Epithelial cell of proximal tubule (primary cell): ENCODE results near the gene AACS. TPM values are rescaled to one million over a fixed set of nuclear protein-coding genes. Genes with fewer than 3 reads are reported as not detected.
A peak's percentile ranks its signal among the peaks of the same experiment; 100 is the strongest.
"Not testable (repeated sequence)": the region's sequence is repeated elsewhere in the genome, so short reads cannot be mapped to it uniquely, and the experiment has no call there.

Experiments used
- DNase-seq: peaks from one replicate; pipeline ENCODE4 v3.0.0-alpha.2; 2011; ENCODE audit warnings: low read depth
- H3K4me3 ChIP-seq: 2 replicates; pipeline ENCODE4 v1.5.1; 2011; ENCODE audit warnings: low read depth, mild to moderate bottlenecking, low read length
- CTCF ChIP-seq: conservative IDR thresholded peaks from 2 replicates; pipeline ENCODE4 v1.5.1; 2012; ENCODE audit warnings: low read depth, mild to moderate bottlenecking, low read length
- total RNA-seq: library from RNA; depleted of rRNA; stranded (reverse); fragments of >200 nt; gene quantifications from 2 replicates; pipeline ENCODE4 v1.2.3, GENCODE V29; 2015

The AACS gene
- total RNA-seq, 1 donor from 2014 or later: 20.6 TPM

GRCh38 chr12:125079648-125080645 lies 14.7 kb downstream of the AACS start:
- DNase-seq: no peak

GRCh38 chr12:125081427-125081826 lies 16.2 kb downstream of the AACS start:
- H3K4me3 ChIP-seq: no peak overlapping the region

More at GRCh38 chr12:125079648-125080645, 14.7 kb downstream of the AACS start:
- H3K4me3 ChIP-seq: no peak overlapping the region
- TF ChIP-seq CTCF: no peak

GRCh38 chr12:125083072-125083471 lies 17.8 kb downstream of the AACS start:
- TF ChIP-seq CTCF: no peak
- no peak for DNase-seq
- H3K4me3 ChIP-seq: no peak overlapping the region

More at GRCh38 chr12:125081427-125081826, 16.2 kb downstream of the AACS start:
- no peak for TF ChIP-seq CTCF
- no peak for DNase-seq

- not testable (repeated sequence) for DNase-seq, H3K4me3 ChIP-seq
Observed at GRCh38 chr12:125088199-125088598, 23.0 kb downstream of the AACS start.

GRCh38 chr12:125089083-125089482 lies 23.8 kb downstream of the AACS start:
- peak; percentile 5 for TF ChIP-seq CTCF
- no peak for DNase-seq
- H3K4me3 ChIP-seq: no peak overlapping the region

GRCh38 chr12:125089626-125090025 lies 24.4 kb downstream of the AACS start:
- DNase-seq: no peak
- no peak overlapping the region for H3K4me3 ChIP-seq
- no peak for TF ChIP-seq CTCF

GRCh38 chr12:125090437-125090836 lies 25.2 kb downstream of the AACS start:
- no peak for DNase-seq
- no peak for TF ChIP-seq CTCF
- H3K4me3 ChIP-seq: no peak overlapping the region
